Mammary epithelial cell (primary cell): Measurements from ENCODE around the gene UBE3D.
A peak's percentile ranks its signal among the peaks of the same experiment; 100 is the strongest.

ENCODE experiments used
- CTCF ChIP-seq, 2 donors: IDR thresholded peaks in 1 of 2; conservative IDR thresholded peaks in 1 of 2; 2 replicates each; pipeline ENCODE4 v1.5.1; 2011 to 2012; ENCODE audit warnings: inconsistent platforms in 2 of 2, low read length in 2 of 2, mild to moderate bottlenecking in 2 of 2, control low read depth in 1 of 2, low read depth in 1 of 2; ENCODE audit not compliant: insufficient read depth in 1 of 2; ENCODE audit errors: extremely low read depth in 1 of 2
- EZH2 ChIP-seq: IDR thresholded peaks from 2 replicates; pipeline ENCODE4 v1.6.1; 2012; ENCODE audit warnings: low read length, inconsistent platforms, borderline replicate concordance

GRCh38 chr6:83057705-83058321 lies 7.8 kb downstream of the UBE3D start:
- peak; percentile 78 to 81 for TF ChIP-seq CTCF (conservative IDR thresholded peaks at IDR 0.05 in 1 of 2, IDR thresholded peaks at IDR 0.05 in 1 of 2; ENCODE audit: extremely low read depth in 1 of 2, insufficient read depth in 1 of 2, low read depth in 1 of 2, low read length in 2 of 2)
- no peak for TF ChIP-seq EZH2
